ENCODE results near the gene BLM. TPM values are rescaled to one million over a fixed set of nuclear protein-coding genes. Genes with fewer than 3 reads are reported as not detected.

BLM gene
- total RNA-seq, 1 experiment from 2014 or later = 41.3 TPM

- Mint-ChIP-seq H3K36me3 (ENCODE audit: insufficient read depth in 1 of 3, low read depth in 3 of 3) (no peaks in the 10 kb centered on the region), H3K27ac (no peak overlapping the region), H3K9me3 (no peaks in the 10 kb centered on the region), H3K4me1 (peaks cover 6 to 7% of the 10 kb centered on the region in 2 experiments; a peak in 3 of 4 replicates), H3K4me3 (no peak overlapping the region), H3K27me3 (ENCODE audit: low read depth) (no peaks in the 10 kb centered on the region; the same call in none of the 2 replicates)
- no peak for DNase-seq
- Histone ChIP-seq H2BK15ac (ENCODE audit: low read depth, low read length) (no peak overlapping the region), H2BK120ac (ENCODE audit: low read depth, low read length, poor library complexity, severe bottlenecking) (no peak overlapping the region), H3K4ac (ENCODE audit: low read depth, low read length) (no peak overlapping the region), H3K14ac (ENCODE audit: insufficient read depth, low read length) (no peak overlapping the region), H3K79me1 (ENCODE audit: insufficient read depth, low read depth, low read length, poor library complexity, severe bottlenecking) (no peaks in the 10 kb centered on the region), H4K91ac (ENCODE audit: insufficient read length, low read depth, low read length) (no peak overlapping the region), H3T11ph (ENCODE audit: low read length) (no peak overlapping the region), H3K79me2 (ENCODE audit: insufficient read depth, low read length) (no peaks in the 10 kb centered on the region), H3K23ac (ENCODE audit: insufficient read length, low read depth, low read length) (no peak overlapping the region), H2BK12ac (ENCODE audit: insufficient read length, low read depth, low read length) (no peak overlapping the region), H2AFZ (ENCODE audit: low read length) (no peak overlapping the region), H3K4me1 (ENCODE audit: insufficient read depth, low read length) (no peaks in the 10 kb centered on the region), H3K27ac (ENCODE audit: insufficient read length, low read depth, low read length) (no peak overlapping the region), H3K18ac (ENCODE audit: insufficient read length, low read depth, low read length) (no peak overlapping the region), H2BK20ac (ENCODE audit: low read depth, low read length, poor library complexity, severe bottlenecking) (no peak overlapping the region), H3K9me3 (ENCODE audit: control insufficient read depth, low read depth, low read length) (no peaks in the 10 kb centered on the region), H4K5ac (ENCODE audit: insufficient read length, low read depth, low read length) (no peak overlapping the region), H3K4me2 (ENCODE audit: insufficient read depth, insufficient read length, low read length) (no peak overlapping the region), H2AK5ac (ENCODE audit: insufficient read length, low read length) (no peak overlapping the region), H2BK5ac (ENCODE audit: insufficient read length, low read length) (no peak overlapping the region), H4K20me1 (ENCODE audit: control insufficient read depth, insufficient read depth, insufficient read length) (no peaks in the 10 kb centered on the region), H3K27me3 (ENCODE audit: insufficient read depth, low read length) (no peaks in the 10 kb centered on the region), H4K8ac (replicated peaks; ENCODE audit: insufficient read length, low read depth, low read length) (no peak overlapping the region), H3K9ac (ENCODE audit: extremely low read depth, insufficient read length, low read length) (no peak overlapping the region), H3K23me2 (ENCODE audit: insufficient read length, low read depth, low read length, poor library complexity, severe bottlenecking) (no peaks in the 10 kb centered on the region), H3K56ac (ENCODE audit: insufficient read length, low read depth, low read length) (no peak overlapping the region)
- no CpG with 5 or more reads among the region's 10 CpGs for WGBS (ENCODE audit: extremely low coverage, insufficient read length, low lambda C conversion rate)
- TF ChIP-seq CTCF (conservative IDR thresholded peaks at IDR 0.05) = no peak
These were observed 33.8 kb upstream of the BLM start for GRCh38 chr15:90683371-90683770.

All from H9 (cell line).